ENCODE measurements around the gene EMC8.

GRCh38 chr16:85750146-85750826 lies 49.1 kb downstream of the EMC8 start:
- TF ChIP-seq YY1 (IDR thresholded peaks at IDR 0.05), result no peak
- no peak for TF ChIP-seq CTCF (IDR thresholded peaks at IDR 0.05; ENCODE audit: low read depth, low read length, missing input control)
- TF ChIP-seq RAD21 (IDR thresholded peaks at IDR 0.05), result no peak
- TF ChIP-seq FOXA1 (IDR thresholded peaks at IDR 0.05), result no peak
- no peak for TF ChIP-seq TAF1 (conservative IDR thresholded peaks at IDR 0.05)

Measured in liver (tissue), 3 donors.